Keratinocyte (primary cell): Measurements from ENCODE around the gene INPP5K.

Source experiments
- EZH2 ChIP-seq: IDR thresholded peaks from one replicate; pipeline ENCODE4 v1.6.1; 2012; ENCODE audit warnings: inconsistent platforms, mild to moderate bottlenecking, low read length, moderate library complexity
- TF ChIP-seq, protein P1 (sequence below), 3 experiments: IDR thresholded peaks in 1 of 3; conservative IDR thresholded peaks in 1 of 3; optimal IDR thresholded peaks in 1 of 3; 2 replicates in 2 of 3; 3 replicates in 1 of 3; pipeline versions ENCODE3 to v1.5.1; 2011; ENCODE audit warnings: low read length in 3 of 3, mild to moderate bottlenecking in 3 of 3, moderate library complexity in 2 of 3, control low read depth in 1 of 3, inconsistent platforms in 1 of 3; ENCODE audit not compliant: insufficient read depth in 2 of 3; ENCODE audit errors: extremely low read depth in 1 of 3

DNA sequence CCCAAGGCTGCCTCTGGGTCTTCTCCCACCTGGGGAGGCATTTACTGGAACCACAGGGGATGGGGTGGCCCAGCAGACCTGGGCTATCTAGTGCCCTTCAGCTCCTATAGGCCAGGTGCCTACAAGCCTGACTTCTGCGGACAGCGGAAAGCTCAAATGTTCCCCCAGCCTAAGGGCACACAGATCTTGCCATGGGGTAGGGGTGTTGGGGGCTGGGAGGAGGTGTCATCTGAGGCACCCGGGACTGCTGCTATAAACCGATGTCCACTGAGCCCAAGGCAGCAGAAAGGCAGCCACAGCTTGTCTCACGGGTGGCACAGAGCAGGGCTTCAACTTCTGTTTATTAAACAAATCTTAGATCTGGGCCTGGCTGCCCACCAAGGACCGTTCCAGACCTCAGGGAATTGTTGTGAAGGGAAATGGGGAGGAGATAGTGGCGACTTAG lies 27.6 kb downstream of the INPP5K start:
- no peak for TF ChIP-seq EZH2
- TF ChIP-seq, protein P1, sequence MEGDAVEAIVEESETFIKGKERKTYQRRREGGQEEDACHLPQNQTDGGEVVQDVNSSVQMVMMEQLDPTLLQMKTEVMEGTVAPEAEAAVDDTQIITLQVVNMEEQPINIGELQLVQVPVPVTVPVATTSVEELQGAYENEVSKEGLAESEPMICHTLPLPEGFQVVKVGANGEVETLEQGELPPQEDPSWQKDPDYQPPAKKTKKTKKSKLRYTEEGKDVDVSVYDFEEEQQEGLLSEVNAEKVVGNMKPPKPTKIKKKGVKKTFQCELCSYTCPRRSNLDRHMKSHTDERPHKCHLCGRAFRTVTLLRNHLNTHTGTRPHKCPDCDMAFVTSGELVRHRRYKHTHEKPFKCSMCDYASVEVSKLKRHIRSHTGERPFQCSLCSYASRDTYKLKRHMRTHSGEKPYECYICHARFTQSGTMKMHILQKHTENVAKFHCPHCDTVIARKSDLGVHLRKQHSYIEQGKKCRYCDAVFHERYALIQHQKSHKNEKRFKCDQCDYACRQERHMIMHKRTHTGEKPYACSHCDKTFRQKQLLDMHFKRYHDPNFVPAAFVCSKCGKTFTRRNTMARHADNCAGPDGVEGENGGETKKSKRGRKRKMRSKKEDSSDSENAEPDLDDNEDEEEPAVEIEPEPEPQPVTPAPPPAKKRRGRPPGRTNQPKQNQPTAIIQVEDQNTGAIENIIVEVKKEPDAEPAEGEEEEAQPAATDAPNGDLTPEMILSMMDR (optimal IDR thresholded peaks at IDR 0.05 in 1 of 3, IDR thresholded peaks at IDR 0.05 in 1 of 3, conservative IDR thresholded peaks at IDR 0.05 in 1 of 3; ENCODE audit: extremely low read depth in 1 of 3, insufficient read depth in 2 of 3, low read length in 3 of 3) = no peak
